RWPE1 (cell line): ENCODE results near the gene PDLIM3.
A peak's percentile ranks its signal among the peaks of the same experiment; 100 is the strongest.
"Not testable (repeated sequence)": the region's sequence is repeated elsewhere in the genome, so short reads cannot be mapped to it uniquely, and the experiment has no call there.

Source experiments
- CTCF ChIA-PET: fragments of 350-600 bp; sonication (Branson Sonifier 250); formaldehyde crosslinking; extraction: SDS; loops from one replicate; lab custom pipeline; 2021; lab: Yijun Ruan, JAX
- POLR2A ChIA-PET: fragments of 400-600 bp; formaldehyde crosslinking; extraction: SDS; loops from one replicate; lab custom pipeline; 2020; ENCODE audit warnings: antibody characterized with exemption; ENCODE audit not compliant: low non-redundant PET; lab: Yijun Ruan, JAX
- DNase-seq: peaks from one replicate; pipeline ENCODE4 v3.0.0; 2012; ENCODE audit warnings: low spot score
- H3K27ac ChIP-seq: fragments of 450-650 bp; 2 replicates; pipeline ENCODE4 v1.5.1; 2017
- CTCF ChIP-seq: fragments of 450-650 bp; conservative IDR thresholded peaks from 2 replicates; pipeline ENCODE4 v1.5.1; 2017; ENCODE audit warnings: low read depth, mild to moderate bottlenecking

Gene PDLIM3

DNA sequence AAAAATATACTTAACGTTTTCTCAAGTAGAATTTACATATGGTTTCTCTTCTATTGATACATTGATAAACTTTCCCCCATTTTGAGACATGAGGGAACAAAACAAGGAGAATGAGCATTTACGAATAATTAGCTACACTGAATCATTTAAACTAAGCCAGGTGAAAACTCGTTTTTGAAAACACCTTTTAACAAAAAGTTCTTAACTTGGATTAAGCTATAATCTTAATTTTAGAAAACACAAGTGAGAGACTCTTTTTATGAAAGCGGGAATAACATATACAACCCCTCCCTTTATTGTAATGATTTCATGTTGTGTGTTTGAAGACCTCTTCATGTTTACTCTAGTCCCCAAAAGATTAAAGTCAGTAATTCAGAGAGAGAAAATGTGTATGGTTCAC is 20.1 kb downstream of the PDLIM3 start:
- CTCF ChIA-PET, result no interaction called here
- no peak for TF ChIP-seq CTCF
- DNase-seq, result no peak
- POLR2A ChIA-PET, result no interaction called here
- no peak overlapping the region for H3K27ac ChIP-seq

- ChIA-PET POLR2A (no interaction called here), CTCF (no interaction called here)
- DNase-seq, result no peak
- TF ChIP-seq CTCF, result no peak
- no peak overlapping the region for H3K27ac ChIP-seq
Measured at GRCh38 chr4:185514182-185514697, 21.1 kb downstream of the PDLIM3 start.

- POLR2A ChIA-PET, result no interaction called here
- no peak for DNase-seq
- H3K27ac ChIP-seq, result no peak overlapping the region
- CTCF ChIA-PET, result interaction anchor here (0.7 to 0.9 kb wide), 2 partner anchors 11 to 241 kb away, joined by 3 to 5 read pairs; no protein-coding TSS in a partner anchor
- TF ChIP-seq CTCF, result no peak
Measured at GRCh38 chr4:185513489-185514181, 21.7 kb downstream of the PDLIM3 start.

- ChIA-PET POLR2A (no interaction called here), CTCF (interaction anchor here (0.9 kb wide), 1 partner anchor 12 kb away, joined by 5 read pairs; no protein-coding TSS in a partner anchor)
- no peak for TF ChIP-seq CTCF
- peak; percentile 20 for DNase-seq
- no peak overlapping the region for H3K27ac ChIP-seq
Measured at GRCh38 chr4:185512516-185512915, 22.8 kb downstream of the PDLIM3 start.

- DNase-seq, CTCF ChIA-PET: not testable (repeated sequence)
Measured at GRCh38 chr4:185511243-185511642, 24.1 kb downstream of the PDLIM3 start.

GRCh38 chr4:185510806-185511205 is 24.5 kb downstream of the PDLIM3 start:
- no peak for DNase-seq
- H3K27ac ChIP-seq, result no peak overlapping the region
- POLR2A ChIA-PET, result no interaction called here
- CTCF ChIA-PET, result no interaction called here
- TF ChIP-seq CTCF, result no peak

More at GRCh38 chr4:185511243-185511642, 24.1 kb downstream of the PDLIM3 start:
- POLR2A ChIA-PET, H3K27ac ChIP-seq: not testable (repeated sequence)

GRCh38 chr4:185508181-185508580 is 27.1 kb downstream of the PDLIM3 start:
- H3K27ac ChIP-seq, result no peak overlapping the region
- TF ChIP-seq CTCF, result no peak
- ChIA-PET POLR2A (no interaction called here), CTCF (interaction anchor here (0.6 kb wide), 1 partner anchor 1193 kb away, joined by 6 read pairs; no protein-coding TSS in a partner anchor)
- DNase-seq, result peak; percentile 58
